ENCODE data around the gene FAM222B.
"Not testable (repeated sequence)": the region's sequence is repeated elsewhere in the genome, so short reads cannot be mapped to it uniquely, and the experiment has no call there.

Gene FAM222B

GRCh38 chr17:28744972-28745785 lies 97.4 kb downstream of the FAM222B start:
- DNase-seq: peak in 5 of 6 experiments; percentile 12 to 60 (median 46)

GRCh38 chr17:28744104-28744971 lies 98.3 kb downstream of the FAM222B start:
- DNase-seq: peak; percentile 42 to 83 (median 64)

- DNase-seq: peak; percentile 42 to 83 (median 70)
Measured at GRCh38 chr17:28743243-28744103, 99.1 kb downstream of the FAM222B start, which contains the start of gene TRAF4. TSS of gene TRAF4 (plus strand) at chr17:28744011. CDS start at chr17:28744113, 102 bp downstream.

- DNase-seq: no peak
Measured at GRCh38 chr17:28741358-28742349, 100.9 kb downstream of the FAM222B start.

- DNase-seq: no peak
Measured at GRCh38 chr17:28740406-28741357, 101.9 kb downstream of the FAM222B start.

- peak in 4 of 6 experiments; percentile 8 to 37 (median 17) for DNase-seq
Measured at GRCh38 chr17:28738680-28739384, 103.8 kb downstream of the FAM222B start.

GRCh38 chr17:28737770-28738679 lies 104.6 kb downstream of the FAM222B start:
- no peak for DNase-seq

- DNase-seq: no peak
Measured at GRCh38 chr17:28737316-28737715, 105.3 kb downstream of the FAM222B start.

- not testable (repeated sequence) for DNase-seq
Measured at GRCh38 chr17:28735913-28736769, 106.4 kb downstream of the FAM222B start.

- no peak for DNase-seq
Measured at GRCh38 chr17:28735242-28735722, 107.3 kb downstream of the FAM222B start.

GRCh38 chr17:28734712-28735241 lies 107.8 kb downstream of the FAM222B start:
- DNase-seq: no peak

- no peak for DNase-seq
Measured at GRCh38 chr17:28733346-28733745, 109.2 kb downstream of the FAM222B start.

GRCh38 chr17:28729950-28730330 lies 112.7 kb downstream of the FAM222B start:
- no peak for DNase-seq

GRCh38 chr17:28728364-28729200 lies 114.0 kb downstream of the FAM222B start, which contains the start of gene NEK8:
TSS of gene NEK8 (plus strand) at chr17:28728788. CDS start at chr17:28728814, 26 bp downstream.
- peak; percentile 95 to 100 (median 98) for DNase-seq

GRCh38 chr17:28726627-28727491 lies 115.7 kb downstream of the FAM222B start:
- peak; percentile 76 to 90 (median 84) for DNase-seq

All from stimulated activated naive CD4-positive, alpha-beta T cell (primary cell).